Smooth muscle cell (in vitro differentiated cells): ENCODE measurements around the gene PIERCE2. TPM values are rescaled to one million over a fixed set of nuclear protein-coding genes. Genes with fewer than 3 reads are reported as not detected.

Experiments used
- DNase-seq: peaks from one replicate; lab custom pipeline; 2025; ENCODE audit not compliant: unreplicated experiment; lab: John Stamatoyannopoulos, UW
- H2AFZ ChIP-seq: fragments of 200-600 bp; sonication (generic); 2 replicates; pipeline ENCODE4 v1.6.0; 2016; ENCODE audit warnings: antibody characterized with exemption, low read depth, mild to moderate bottlenecking
- H3F3A ChIP-seq: fragments of 200-600 bp; sonication (generic); 2 replicates; pipeline ENCODE4 v1.6.0; 2017; ENCODE audit warnings: antibody characterized with exemption, low read depth
- H3K27ac ChIP-seq: fragments of 200-600 bp; sonication (generic); 2 replicates; pipeline ENCODE4 v1.5.1; 2016; ENCODE audit warnings: low read depth, mild to moderate bottlenecking
- H3K27me3 ChIP-seq: fragments of 200-600 bp; sonication (generic); 2 replicates; pipeline ENCODE4 v1.6.1; 2016; ENCODE audit warnings: low read depth, mild to moderate bottlenecking
- H3K36me3 ChIP-seq: fragments of 200-600 bp; sonication (generic); 2 replicates; pipeline ENCODE4 v1.5.1; 2016; ENCODE audit warnings: low read depth
- H3K4me1 ChIP-seq: fragments of 200-600 bp; sonication (generic); 2 replicates; pipeline ENCODE4 v1.5.1; 2016; ENCODE audit warnings: low read depth
- H3K4me2 ChIP-seq: fragments of 200-600 bp; sonication (generic); 2 replicates; pipeline ENCODE4 v1.6.0; 2016; ENCODE audit warnings: mild to moderate bottlenecking
- H3K4me3 ChIP-seq: fragments of 200-600 bp; sonication (generic); 2 replicates; pipeline ENCODE4 v1.5.1; 2016; ENCODE audit warnings: mild to moderate bottlenecking
- H3K79me2 ChIP-seq: fragments of 200-600 bp; sonication (generic); 2 replicates; pipeline ENCODE4 v1.6.0; 2016; ENCODE audit warnings: low read depth, mild to moderate bottlenecking
- H3K9ac ChIP-seq: fragments of 200-600 bp; sonication (generic); 2 replicates; pipeline ENCODE4 v1.6.0; 2016; ENCODE audit warnings: low read depth
- H3K9me3 ChIP-seq: fragments of 200-600 bp; sonication (generic); replicated peaks from 2 replicates; pipeline ENCODE4 v1.5.1; 2016; ENCODE audit warnings: low read depth
- H4K20me1 ChIP-seq: fragments of 200-600 bp; sonication (generic); 2 replicates; pipeline ENCODE4 v1.6.0; 2016; ENCODE audit warnings: low read depth
- CTCF ChIP-seq: fragments of 200-600 bp; sonication (generic); IDR thresholded peaks from 2 replicates; pipeline ENCODE4 v1.5.1; 2017; ENCODE audit warnings: borderline replicate concordance, mild to moderate bottlenecking, antibody characterized with exemption; ENCODE audit not compliant: insufficient read depth, poor library complexity, severe bottlenecking
- WGBS: methylation state at CpG from one replicate; pipeline ENCODE4 v1.1.7; 2016; ENCODE audit warnings: low lambda C conversion rate; 5-methylcytosine and 5-hydroxymethylcytosine counted together
- polyA plus RNA-seq: library from polyadenylated mRNA; unstranded; fragments of >200 nt; fragmentation: Nextera tagmentation; extraction: Ambion mirVana; gene quantifications from 2 replicates; pipeline ENCODE4 v1.2.1, GENCODE V29; 2016
- total RNA-seq: library from RNA; depleted of rRNA; stranded (reverse); fragments of >200 nt; gene quantifications from 2 replicates; pipeline ENCODE4 v1.2.3, GENCODE V29; 2014

PIERCE2 gene
- total and polyA plus RNA-seq, 2 experiments from 2014 or later = 11.4 TPM; not detected in 1

GRCh38 chr15:55362641-55363040 is 45.7 kb upstream of the PIERCE2 start:
- no peak overlapping the region for H3K9ac ChIP-seq
- no peak overlapping the region for H3K27ac ChIP-seq
- H3K36me3 ChIP-seq = no peaks in the 10 kb centered on the region
- no peaks in the 10 kb centered on the region for H3K79me2 ChIP-seq
- no peaks in the 10 kb centered on the region for H4K20me1 ChIP-seq
- no peak for TF ChIP-seq CTCF
- no peak overlapping the region for H3K4me3 ChIP-seq
- H2AFZ ChIP-seq = no peak overlapping the region
- no peaks in the 10 kb centered on the region for H3K9me3 ChIP-seq
- H3K27me3 ChIP-seq = no peaks in the 10 kb centered on the region
- no peaks in the 10 kb centered on the region for H3K4me1 ChIP-seq
- H3K4me2 ChIP-seq = no peak overlapping the region
- H3F3A ChIP-seq = no peaks in the 10 kb centered on the region
- WGBS = 97% methylated on average over 2 of the region's 2 CpGs
- DNase-seq = no peak

- no peaks in the 10 kb centered on the region for H4K20me1 ChIP-seq
- H3K9ac ChIP-seq = no peak overlapping the region
- WGBS = 100% methylated on average over 1 of the region's 1 CpG
- no peak overlapping the region for H2AFZ ChIP-seq
- no peaks in the 10 kb centered on the region for H3K9me3 ChIP-seq
- H3K36me3 ChIP-seq = no peaks in the 10 kb centered on the region
- no peaks in the 10 kb centered on the region for H3K27me3 ChIP-seq
- H3K4me2 ChIP-seq = no peak overlapping the region
- H3K4me1 ChIP-seq = no peaks in the 10 kb centered on the region
- H3K4me3 ChIP-seq = no peak overlapping the region
- no peak overlapping the region for H3K27ac ChIP-seq
- H3F3A ChIP-seq = no peaks in the 10 kb centered on the region
- no peak for TF ChIP-seq CTCF
- DNase-seq = no peak
- no peaks in the 10 kb centered on the region for H3K79me2 ChIP-seq
Measured at GRCh38 chr15:55366981-55367380, 41.3 kb upstream of the PIERCE2 start.

- 86% methylated on average over 3 of the region's 3 CpGs for WGBS
- H3K36me3 ChIP-seq = no peaks in the 10 kb centered on the region
Measured at GRCh38 chr15:55372701-55373440, 35.4 kb upstream of the PIERCE2 start.

More at GRCh38 chr15:55372701-55373440, 35.4 kb upstream of the PIERCE2 start:
- Histone ChIP-seq H3K4me1 (no peaks in the 10 kb centered on the region), H2AFZ (no peak overlapping the region), H3K4me2 (no peak overlapping the region), H3K9me3 (no peaks in the 10 kb centered on the region), H4K20me1 (no peaks in the 10 kb centered on the region), H3F3A (no peaks in the 10 kb centered on the region), H3K27me3 (no peaks in the 10 kb centered on the region), H3K27ac (no peak overlapping the region), H3K9ac (no peak overlapping the region), H3K4me3 (no peak overlapping the region), H3K79me2 (no peaks in the 10 kb centered on the region)
- DNase-seq = no peak
- TF ChIP-seq CTCF = no peak
